ENCODE measurements around the gene OOSP3.

The OOSP3 gene, protein sequence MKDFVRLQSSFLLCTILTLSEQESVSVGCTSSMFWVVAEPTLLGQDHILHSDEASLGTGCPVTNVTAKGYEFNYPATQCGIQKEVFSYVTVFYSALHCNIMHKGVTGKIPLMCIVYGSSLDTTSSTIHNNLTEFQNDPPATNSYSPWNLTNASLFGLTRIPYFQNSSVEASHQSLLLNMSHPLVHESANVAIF

DNA sequence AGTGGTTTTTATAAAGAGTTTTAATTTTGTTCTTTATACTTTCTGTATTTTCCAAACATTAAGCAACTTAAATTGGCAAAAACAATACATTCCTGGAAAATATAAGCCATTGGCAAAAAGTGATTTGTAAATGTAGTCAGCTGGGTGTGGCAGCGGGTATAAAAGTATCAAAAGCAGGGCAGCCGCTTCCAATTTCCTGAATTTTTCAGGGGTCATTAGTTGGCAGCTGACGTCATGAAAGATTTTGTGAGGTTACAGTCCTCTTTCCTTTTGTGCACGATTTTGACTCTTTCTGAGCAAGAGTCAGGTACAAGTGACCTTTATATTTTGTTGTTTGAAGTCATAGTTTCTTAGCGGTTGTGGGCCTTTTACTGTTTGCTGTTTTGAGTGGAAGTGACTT is at the start of gene OOSP3:
TSS of gene OOSP3 (plus strand) at position 208 of the 400 bp plus-strand sequence. CDS start at position 235, 27 bp downstream.
- H3K4me3 ChIP-seq (ENCODE audit: low read depth, low read length): no peak within 1 kb of the TSS
- no peak for DNase-seq (ENCODE audit: low read depth, low spot score)
- in situ Hi-C loops (cut with HindIII; ENCODE audit: low sequenced_read_pairs): no loop called here
- TF ChIP-seq, protein P1, sequence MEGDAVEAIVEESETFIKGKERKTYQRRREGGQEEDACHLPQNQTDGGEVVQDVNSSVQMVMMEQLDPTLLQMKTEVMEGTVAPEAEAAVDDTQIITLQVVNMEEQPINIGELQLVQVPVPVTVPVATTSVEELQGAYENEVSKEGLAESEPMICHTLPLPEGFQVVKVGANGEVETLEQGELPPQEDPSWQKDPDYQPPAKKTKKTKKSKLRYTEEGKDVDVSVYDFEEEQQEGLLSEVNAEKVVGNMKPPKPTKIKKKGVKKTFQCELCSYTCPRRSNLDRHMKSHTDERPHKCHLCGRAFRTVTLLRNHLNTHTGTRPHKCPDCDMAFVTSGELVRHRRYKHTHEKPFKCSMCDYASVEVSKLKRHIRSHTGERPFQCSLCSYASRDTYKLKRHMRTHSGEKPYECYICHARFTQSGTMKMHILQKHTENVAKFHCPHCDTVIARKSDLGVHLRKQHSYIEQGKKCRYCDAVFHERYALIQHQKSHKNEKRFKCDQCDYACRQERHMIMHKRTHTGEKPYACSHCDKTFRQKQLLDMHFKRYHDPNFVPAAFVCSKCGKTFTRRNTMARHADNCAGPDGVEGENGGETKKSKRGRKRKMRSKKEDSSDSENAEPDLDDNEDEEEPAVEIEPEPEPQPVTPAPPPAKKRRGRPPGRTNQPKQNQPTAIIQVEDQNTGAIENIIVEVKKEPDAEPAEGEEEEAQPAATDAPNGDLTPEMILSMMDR (IDR thresholded peaks at IDR 0.05; ENCODE audit: low read depth, low read length): no peak

DNA sequence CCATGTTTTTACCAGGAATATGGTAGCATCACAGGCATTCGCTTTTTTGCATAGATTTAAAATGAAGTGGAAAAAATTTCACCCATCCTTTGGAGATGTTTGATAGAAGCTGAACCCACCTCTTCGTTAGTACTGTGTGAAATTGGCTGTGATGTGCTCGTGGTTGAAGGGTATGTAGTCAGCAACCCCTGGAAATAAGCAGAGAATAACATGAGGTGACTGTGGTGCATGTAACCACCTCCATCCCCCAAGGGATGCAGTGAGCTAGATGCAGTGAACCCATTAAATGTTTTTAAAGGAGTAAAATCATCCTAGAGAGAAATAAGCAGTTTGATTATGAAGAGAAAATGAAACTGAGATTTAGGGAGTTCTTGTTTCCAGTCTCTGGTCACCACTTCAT is 49.2 kb upstream of the OOSP3 start:
- DNase-seq (ENCODE audit: low read depth, low spot score): no peak
- in situ Hi-C loops (cut with HindIII; ENCODE audit: low sequenced_read_pairs): no loop called here
- TF ChIP-seq, protein P1 (IDR thresholded peaks at IDR 0.05; ENCODE audit: low read depth, low read length): no peak
- no peak overlapping the region for H3K4me3 ChIP-seq (ENCODE audit: low read depth, low read length)

DNA sequence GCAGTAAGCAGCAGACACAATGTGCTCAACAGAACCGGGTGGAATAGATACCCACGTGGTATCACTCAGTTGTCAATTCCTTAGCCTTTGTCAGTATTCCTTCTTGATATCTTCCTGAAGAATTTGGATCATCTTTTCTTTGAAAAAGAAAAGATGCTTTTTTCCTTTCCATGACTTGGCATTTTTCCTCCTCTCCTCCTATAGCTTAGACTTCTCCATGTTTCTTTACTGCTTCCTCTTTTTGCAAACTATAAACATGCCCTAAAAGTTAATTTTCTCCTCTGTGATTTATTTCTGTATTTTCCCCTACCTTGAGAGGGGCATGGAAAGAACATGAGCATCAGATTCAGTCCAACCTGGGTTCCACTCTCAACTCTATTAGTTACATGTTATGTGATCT is 45.0 kb upstream of the OOSP3 start:
- in situ Hi-C loops (cut with HindIII; ENCODE audit: low sequenced_read_pairs): no loop called here
- H3K4me3 ChIP-seq (ENCODE audit: low read depth, low read length): no peak overlapping the region
- TF ChIP-seq, protein P1 (IDR thresholded peaks at IDR 0.05; ENCODE audit: low read depth, low read length): no peak
- no peak for DNase-seq (ENCODE audit: low read depth, low spot score)

DNA sequence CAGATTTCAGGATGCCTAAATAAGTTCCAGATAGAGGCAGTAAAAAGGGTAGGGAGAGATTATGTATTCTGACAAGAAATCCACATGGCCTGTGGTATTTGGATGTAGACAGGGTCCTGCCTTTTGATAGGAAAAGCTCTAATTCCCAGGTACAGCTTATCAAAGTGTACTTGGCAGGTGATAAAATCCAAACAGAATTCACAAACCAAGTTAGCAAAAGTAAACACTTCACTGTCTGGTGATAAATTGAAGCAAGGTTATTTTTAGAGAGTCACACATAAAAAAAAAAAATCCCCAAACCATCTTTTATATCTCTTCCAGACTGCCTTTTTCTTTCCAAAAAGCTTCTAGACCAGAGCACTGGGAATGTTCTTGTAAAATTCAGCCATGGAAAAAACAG is 39.0 kb upstream of the OOSP3 start:
- no peak for DNase-seq (ENCODE audit: low read depth, low spot score)
- H3K4me3 ChIP-seq (ENCODE audit: low read depth, low read length): no peak overlapping the region
- in situ Hi-C loops (cut with HindIII; ENCODE audit: low sequenced_read_pairs): no loop called here
- TF ChIP-seq, protein P1 (IDR thresholded peaks at IDR 0.05; ENCODE audit: low read depth, low read length): no peak

DNA sequence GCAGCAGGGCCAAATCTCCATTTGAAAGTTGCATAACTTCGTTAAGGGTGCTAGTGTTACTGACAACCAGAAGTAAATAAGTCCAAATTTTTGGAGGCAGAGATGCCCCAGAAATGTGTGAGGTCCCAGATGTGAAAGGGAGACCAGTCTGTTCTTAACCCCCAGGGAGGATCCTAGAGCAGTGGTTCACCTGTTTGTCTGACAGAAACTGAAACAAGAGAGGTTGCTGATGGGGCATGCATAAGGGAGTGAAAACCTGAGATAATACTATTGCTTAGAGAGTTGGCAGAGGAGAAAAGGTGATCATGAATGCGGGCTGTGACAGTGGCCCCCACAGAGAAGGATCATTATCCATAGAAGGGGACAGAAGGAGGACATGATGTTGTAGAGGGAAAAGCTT is 37.1 kb upstream of the OOSP3 start:
- TF ChIP-seq, protein P1 (IDR thresholded peaks at IDR 0.05; ENCODE audit: low read depth, low read length): no peak
- in situ Hi-C loops (cut with HindIII; ENCODE audit: low sequenced_read_pairs): no loop called here
- no peak overlapping the region for H3K4me3 ChIP-seq (ENCODE audit: low read depth, low read length)
- no peak for DNase-seq (ENCODE audit: low read depth, low spot score)

DNA sequence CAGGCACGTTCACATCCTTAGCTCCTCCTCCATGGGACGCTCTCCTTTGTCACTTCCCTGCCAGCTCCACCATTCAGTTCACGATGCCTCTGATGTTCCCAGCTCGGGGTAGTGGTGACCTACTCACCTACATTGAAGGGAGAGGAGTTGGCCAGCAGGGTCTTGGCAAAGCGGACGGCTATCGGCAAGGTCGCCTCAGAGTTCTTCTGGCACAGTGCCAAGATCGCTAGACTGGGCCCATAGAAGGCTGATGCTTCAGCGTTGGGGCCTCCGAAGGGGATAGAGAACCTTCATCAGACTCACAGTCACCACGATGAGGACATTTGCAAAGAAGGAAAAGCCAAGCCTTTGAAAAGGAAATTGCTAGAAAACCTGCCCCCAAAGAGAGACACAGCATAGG is 36.3 kb upstream of the OOSP3 start:
- TF ChIP-seq, protein P1 (IDR thresholded peaks at IDR 0.05; ENCODE audit: low read depth, low read length): no peak
- in situ Hi-C loops (cut with HindIII; ENCODE audit: low sequenced_read_pairs): no loop called here
- no peak for DNase-seq (ENCODE audit: low read depth, low spot score)
- H3K4me3 ChIP-seq (ENCODE audit: low read depth, low read length): no peak overlapping the region

Measured in astrocyte of the spinal cord (primary cell).